GM10266 (cell line): ENCODE data around the gene SPRYD3.

Experiments
- DNase-seq: peaks from one replicate; pipeline ENCODE4 v3.0.0; 2012; ENCODE audit errors: extremely low spot score
- TF ChIP-seq, protein P1 (sequence below): IDR thresholded peaks from 2 replicates; pipeline ENCODE4 v1.5.1; 2012; ENCODE audit warnings: mild to moderate bottlenecking, low read depth; ENCODE audit not compliant: control insufficient read depth, insufficient read depth; ENCODE audit errors: missing control alignments

The SPRYD3 gene

DNA sequence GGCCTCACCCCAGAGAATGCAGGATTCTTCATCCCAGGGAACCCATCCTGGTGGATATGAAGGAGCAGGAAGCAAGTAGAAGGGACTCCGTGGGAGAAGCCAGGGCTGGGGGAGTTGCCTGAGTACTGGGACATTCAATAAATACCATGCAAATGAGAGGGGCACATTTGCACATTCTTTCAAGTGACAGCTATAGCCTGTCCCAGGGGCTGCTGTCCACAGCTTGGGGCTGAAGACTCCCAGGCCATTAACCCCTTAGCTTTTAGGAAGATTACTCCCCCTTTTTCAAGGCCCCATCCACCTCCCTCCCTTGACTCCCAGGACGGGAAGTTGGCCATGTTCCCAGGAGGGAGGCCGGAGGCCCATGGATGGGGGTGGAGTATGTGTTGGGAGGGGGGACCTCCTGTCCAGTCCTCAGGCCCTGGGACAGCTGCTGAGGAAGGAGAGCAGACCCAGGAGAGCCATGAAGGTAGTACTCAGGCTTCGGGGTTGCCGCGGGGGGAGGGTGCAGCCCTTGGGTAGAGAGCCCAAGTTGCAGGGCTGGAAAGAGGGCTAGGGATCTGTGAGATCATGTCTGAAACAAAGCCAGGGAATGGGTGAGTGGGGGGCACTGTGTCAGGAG, 30.3 kb downstream of the SPRYD3 start:
- TF ChIP-seq, protein P1, sequence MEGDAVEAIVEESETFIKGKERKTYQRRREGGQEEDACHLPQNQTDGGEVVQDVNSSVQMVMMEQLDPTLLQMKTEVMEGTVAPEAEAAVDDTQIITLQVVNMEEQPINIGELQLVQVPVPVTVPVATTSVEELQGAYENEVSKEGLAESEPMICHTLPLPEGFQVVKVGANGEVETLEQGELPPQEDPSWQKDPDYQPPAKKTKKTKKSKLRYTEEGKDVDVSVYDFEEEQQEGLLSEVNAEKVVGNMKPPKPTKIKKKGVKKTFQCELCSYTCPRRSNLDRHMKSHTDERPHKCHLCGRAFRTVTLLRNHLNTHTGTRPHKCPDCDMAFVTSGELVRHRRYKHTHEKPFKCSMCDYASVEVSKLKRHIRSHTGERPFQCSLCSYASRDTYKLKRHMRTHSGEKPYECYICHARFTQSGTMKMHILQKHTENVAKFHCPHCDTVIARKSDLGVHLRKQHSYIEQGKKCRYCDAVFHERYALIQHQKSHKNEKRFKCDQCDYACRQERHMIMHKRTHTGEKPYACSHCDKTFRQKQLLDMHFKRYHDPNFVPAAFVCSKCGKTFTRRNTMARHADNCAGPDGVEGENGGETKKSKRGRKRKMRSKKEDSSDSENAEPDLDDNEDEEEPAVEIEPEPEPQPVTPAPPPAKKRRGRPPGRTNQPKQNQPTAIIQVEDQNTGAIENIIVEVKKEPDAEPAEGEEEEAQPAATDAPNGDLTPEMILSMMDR = no peak
- DNase-seq = no peak

DNA sequence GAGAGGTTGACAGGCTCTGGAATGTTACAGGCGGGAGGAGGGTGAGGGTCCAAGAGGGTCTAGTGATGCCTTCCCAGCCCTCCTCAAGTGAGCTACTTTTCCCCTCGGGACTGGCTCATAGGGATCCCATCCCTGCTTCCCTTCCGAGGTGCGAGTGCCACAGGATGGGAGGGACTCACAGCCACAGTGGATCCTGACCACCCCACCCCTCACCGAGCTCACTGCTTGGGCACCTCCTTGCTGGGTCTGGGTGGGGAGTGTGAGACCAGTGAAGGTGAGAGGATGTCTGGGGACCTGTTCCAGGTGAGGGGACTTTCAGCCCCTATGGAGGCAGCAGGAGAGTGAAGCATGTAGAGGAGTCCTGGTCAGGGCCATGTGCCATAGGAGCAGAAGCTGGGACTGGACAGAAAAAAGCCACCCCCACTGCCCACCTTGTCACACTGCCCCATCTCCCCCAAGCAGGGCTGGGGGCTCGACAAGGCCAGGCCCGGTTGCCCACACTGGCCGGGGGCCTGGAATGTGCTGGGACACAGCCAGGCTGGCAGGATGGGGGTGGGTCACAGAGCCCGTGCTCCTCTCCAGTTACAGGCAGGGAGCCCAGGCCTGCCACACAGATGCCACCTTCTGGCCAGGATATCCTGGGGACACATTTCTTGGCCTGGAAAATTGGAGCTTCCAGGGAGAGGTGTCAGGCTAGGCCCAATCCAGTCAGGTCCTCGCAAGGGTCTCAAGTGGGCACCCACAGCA, 31.0 kb downstream of the SPRYD3 start:
- TF ChIP-seq, protein P1 = no peak
- no peak for DNase-seq

DNA sequence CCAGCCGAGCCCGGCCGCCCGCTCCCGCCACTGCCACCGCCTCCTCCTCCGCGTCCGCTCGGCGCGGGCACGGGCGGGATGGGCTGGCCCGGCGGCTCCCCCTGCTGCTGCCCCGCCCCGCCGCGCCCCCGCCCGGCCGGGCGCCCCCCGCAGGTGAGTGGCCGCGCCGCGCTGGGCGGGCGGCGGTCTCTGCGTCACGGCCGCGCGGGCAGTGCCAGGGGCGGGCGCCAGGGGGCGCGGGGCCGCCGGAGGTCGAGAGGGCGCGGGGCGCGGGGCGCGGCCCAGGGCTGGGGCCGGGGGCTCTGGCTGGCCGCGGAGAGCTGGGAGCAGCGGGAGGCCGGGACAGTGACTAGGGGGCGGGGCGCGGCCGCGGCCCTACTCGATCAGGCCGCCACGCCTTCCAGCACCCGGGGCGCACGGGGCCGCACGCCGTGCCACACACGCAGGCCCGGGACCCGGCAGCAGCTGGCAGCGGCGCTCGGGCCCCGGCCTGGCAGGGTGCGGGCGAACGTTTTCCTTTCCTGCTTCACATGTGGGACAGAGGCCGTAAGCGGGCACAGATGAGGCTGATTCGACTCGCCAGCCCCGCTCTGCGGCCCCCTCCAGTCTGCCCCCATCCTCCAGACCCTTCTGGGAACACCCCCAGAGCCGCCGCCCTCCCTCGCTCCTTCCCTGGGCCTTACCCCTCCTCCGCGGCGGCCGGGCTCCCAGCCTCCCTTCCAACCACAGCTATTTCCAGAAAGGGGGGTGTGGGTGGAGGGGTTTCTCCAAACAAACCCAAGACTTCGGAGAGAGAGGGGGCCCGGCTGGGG, 31.8 kb downstream of the SPRYD3 start:
- TF ChIP-seq, protein P1 = peak; percentile 81
- peak; percentile 94 for DNase-seq

DNA sequence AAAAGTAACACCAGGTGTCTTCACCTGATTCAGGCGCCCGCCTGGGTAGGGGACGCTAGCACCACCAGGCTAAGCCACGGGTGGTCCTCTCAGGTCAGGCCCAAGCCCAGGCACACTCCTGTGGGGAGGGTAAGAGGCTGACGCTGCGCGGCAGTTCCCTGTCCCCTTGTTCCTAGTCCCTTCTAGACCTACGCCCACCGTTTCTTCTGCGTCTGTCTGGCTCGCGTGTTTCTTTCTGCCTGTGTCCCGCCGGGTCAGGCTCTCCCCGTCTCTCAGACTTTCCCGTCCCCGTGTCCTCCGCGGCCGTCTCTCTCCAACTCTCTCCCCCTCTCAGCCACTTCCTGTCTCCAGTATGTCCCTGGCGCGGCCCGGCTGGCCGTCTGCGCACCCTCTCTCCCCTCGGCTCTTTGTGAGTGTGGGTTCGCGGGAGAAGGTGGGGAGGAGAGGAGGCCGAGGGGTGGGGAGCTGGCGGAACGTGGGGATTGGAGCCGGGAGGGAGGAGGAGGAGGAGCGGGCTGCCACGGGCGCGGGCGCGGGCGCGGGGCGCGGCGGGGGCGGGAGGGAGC, 32.5 kb downstream of the SPRYD3 start:
- TF ChIP-seq, protein P1 = no peak
- peak; percentile 70 for DNase-seq

DNA sequence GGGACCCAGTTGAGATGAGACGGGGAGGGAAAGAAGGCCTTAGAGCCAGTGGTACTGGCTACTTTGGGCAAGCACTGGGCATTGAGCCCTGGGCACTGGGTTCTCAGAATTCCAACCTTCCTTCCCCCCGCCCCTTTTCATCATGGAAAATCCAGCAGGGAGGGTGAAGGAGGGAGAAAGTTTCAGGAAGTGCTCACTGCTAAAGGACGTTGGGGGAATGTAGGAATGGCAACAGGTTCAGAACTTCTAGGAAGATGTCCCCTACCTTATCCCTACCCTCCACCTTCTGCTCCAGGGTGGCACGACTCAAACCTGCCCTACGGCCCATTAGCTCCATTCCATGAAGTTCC, 33.5 kb downstream of the SPRYD3 start:
- TF ChIP-seq, protein P1 = no peak
- DNase-seq = peak; percentile 8

DNA sequence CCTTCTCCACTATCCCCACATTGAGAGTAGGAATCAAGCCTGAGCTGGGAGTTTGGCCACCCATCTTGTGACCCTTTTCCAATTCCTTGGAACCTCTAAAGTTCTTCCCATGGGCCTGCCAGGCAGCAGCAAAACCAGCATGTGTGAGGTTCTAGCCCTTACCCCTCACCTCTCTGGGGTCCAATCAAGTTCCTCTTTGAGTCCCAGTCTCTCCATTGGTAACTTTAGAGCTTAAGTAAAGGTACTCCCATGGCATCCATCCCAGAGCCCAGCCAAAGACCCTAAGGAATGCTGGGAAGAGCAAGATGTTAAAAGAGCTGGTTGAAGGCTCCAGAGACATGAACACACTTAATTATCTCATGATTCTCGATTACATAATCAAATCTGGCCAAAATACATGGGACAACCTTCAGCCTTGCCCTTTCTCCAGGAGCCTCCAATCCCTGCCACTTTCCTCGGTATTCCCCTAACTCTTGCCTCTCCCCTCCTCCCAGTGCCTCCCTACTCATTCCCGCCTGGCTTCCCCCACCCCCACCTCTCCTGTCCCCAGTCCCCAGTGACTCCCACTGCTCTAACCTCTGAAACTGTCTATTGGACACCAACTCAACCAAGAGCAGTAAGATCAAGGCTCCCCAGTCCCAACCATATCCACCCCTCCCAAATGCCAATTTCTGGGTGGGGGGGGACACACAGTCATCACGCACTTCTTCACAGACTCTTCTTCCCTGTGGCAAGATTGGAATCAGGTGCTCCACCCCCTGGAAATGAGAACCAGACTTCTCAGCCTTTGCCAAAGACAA, 34.1 kb downstream of the SPRYD3 start:
- TF ChIP-seq, protein P1 = no peak
- DNase-seq = peak; percentile 12
